Endometrial microvascular endothelial cells (primary cell): Measurements from ENCODE around the gene GOPC. TPM values are rescaled to one million over a fixed set of nuclear protein-coding genes. Genes with fewer than 3 reads are reported as not detected.

Source experiments
- in situ Hi-C: cut with HindIII; loops from 2 replicates; pipeline ENCODE4 v1.10.0; 2017; ENCODE audit warnings: low sequenced_read_pairs, low pct_unique_long_range_greater_than_20kb; ENCODE audit errors: inconsistent ontology term
- total RNA-seq: library from RNA; depleted of rRNA; stranded (reverse); fragments of >200 nt; gene quantifications from one replicate; pipeline ENCODE4 v1.2.3, GENCODE V29; 2015; ENCODE audit errors: inconsistent ontology term

Gene GOPC
- total RNA-seq, 1 donor from 2014 or later: 22.5 TPM

DNA sequence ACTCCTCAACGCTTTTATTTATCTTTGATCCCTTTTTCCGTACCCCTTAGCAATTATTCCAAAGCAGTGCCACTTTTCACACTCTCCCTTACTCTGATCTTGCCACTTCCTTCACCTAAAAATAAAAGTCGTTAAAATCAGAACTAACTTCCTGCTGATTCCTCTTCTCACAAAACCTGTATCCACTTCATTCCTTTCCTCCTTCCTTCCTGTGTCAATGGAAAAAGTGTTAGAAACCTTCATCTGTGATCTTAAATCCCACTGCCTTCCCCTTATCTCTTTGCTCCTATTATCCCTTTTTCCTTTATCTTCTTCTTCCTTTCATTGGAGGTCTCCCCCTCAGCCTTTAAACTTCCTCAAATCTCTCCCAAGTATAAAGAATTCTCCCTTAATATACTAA, 49.2 kb downstream of the GOPC start:
- in situ Hi-C loops: no loop called here

- in situ Hi-C loops: no loop called here
Observed at GRCh38 chr6:117552618-117553017, 49.7 kb downstream of the GOPC start.

GRCh38 chr6:117550618-117551242, 51.6 kb downstream of the GOPC start:
- in situ Hi-C loops: no loop called here

- in situ Hi-C loops: no loop called here
Observed at GRCh38 chr6:117550078-117550600, 52.2 kb downstream of the GOPC start.

DNA sequence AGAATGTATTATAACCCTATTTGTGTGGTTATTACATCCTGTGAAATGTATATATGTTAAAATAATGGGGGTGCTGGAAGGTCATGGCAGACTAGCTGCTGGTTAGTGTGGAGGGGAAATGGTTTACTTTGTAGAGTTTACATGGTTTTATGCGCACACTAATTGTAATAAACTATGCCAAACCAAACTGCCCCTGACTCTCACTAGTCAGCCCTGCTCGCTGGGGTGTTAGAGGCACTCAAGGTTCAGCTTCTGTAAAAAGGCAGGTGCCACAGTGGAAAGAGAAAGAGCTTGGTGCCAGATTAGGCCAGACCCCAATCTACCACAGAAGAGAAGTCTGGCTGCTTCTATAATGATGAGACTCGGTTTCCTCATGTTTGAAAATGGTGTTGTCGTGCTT, 52.7 kb downstream of the GOPC start:
- in situ Hi-C loops: no loop called here

GRCh38 chr6:117548797-117549301, 53.5 kb downstream of the GOPC start:
- in situ Hi-C loops: no loop called here

DNA sequence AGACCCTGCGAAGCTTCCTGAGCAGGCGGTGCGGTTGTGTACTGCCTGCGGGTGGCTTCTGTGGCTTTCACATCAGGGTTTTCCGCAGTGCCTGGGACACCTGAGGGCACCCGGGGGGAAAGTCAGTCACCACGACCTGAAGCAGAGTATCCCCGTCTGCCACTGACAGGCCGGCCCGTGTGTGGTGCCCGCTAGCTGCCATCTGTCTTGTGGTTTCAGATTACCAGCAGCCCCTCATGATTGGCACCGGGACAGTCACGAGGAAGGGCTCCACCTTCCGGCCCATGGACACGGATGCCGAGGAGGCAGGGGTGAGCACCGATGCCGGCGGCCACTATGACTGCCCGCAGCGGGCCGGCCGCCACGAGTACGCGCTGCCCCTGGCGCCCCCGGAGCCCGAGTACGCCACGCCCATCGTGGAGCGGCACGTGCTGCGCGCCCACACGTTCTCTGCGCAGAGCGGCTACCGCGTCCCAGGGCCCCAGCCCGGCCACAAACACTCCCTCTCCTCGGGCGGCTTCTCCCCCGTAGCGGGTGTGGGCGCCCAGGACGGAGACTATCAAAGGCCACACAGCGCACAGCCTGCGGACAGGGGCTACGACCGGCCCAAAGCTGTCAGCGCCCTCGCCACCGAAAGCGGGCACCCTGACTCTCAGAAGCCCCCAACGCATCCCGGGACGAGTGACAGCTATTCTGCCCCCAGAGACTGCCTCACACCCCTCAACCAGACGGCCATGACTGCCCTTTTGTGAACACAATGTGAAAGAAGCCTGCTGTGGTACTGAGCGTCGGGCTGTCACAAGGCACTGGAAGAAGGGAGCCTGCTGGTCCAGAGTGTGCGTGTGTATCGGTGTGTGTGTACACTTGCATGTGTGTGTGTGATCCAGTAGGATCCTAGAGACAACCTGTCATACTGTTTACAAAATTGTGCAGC, 54.4 kb downstream of the GOPC start:
- in situ Hi-C loops: no loop called here

DNA sequence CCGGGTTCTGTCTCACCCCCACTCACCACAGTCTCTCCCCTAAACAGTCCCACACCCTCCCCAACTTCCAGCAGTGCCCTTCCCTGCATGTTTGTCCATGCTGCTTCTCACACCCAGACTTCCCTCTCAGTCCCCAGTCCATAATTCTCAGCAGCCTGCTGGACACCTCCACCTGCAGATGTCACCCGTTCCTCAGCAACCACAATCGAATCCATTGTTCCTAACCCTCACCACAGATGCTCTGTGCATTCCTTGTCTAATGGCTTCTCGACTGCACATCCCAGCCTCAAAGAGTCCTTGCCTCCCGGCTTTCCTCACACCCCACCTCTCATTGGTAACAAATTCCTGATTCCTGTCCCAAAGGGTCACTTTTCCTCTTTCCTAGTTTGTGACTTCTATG, 55.6 kb downstream of the GOPC start:
- in situ Hi-C loops: no loop called here

- in situ Hi-C loops: no loop called here
Observed at GRCh38 chr6:117545161-117545595, 57.1 kb downstream of the GOPC start.

- in situ Hi-C loops: no loop called here
Observed at GRCh38 chr6:117544716-117545115, 57.6 kb downstream of the GOPC start.

GRCh38 chr6:117542493-117542892, 59.8 kb downstream of the GOPC start:
- in situ Hi-C loops: no loop called here

DNA sequence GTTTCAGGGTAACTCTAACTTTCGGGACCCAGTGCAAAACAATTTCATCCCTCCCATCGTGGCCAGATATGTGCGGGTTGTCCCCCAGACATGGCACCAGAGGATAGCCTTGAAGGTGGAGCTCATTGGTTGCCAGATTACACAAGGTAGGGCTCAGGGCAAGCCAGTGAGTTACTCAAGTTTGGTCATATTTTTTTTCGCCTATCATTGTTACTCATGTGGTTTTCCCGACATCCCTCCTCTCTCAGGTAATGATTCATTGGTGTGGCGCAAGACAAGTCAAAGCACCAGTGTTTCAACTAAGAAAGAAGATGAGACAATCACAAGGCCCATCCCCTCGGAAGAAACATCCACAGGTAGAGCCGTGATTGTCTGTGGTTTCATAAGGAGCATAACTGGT, 61.6 kb downstream of the GOPC start:
- in situ Hi-C loops: no loop called here

- in situ Hi-C loops: no loop called here
Observed at GRCh38 chr6:117538615-117539014, 63.7 kb downstream of the GOPC start.

- in situ Hi-C loops: no loop called here
Observed at GRCh38 chr6:117536317-117536716, 66.0 kb downstream of the GOPC start.

DNA sequence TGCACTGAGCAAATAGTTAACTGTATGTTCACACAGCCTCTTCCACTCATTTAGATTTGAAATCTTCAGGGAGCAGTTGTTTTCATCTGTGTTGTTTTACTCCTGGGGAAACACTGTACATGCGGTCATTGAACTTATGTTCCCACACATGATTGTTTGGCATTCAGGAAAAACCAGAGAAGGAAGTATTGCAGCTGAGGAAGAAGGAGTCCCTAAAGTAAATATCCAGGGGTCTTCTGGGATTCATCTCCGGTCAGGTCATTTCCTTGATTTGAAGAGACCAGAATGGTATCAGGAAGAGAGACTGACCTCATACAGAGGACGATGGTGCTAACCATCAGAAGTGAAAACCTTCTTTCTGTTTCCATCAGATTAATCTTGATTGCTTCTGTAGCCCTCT, 67.3 kb downstream of the GOPC start:
- in situ Hi-C loops: no loop called here

DNA sequence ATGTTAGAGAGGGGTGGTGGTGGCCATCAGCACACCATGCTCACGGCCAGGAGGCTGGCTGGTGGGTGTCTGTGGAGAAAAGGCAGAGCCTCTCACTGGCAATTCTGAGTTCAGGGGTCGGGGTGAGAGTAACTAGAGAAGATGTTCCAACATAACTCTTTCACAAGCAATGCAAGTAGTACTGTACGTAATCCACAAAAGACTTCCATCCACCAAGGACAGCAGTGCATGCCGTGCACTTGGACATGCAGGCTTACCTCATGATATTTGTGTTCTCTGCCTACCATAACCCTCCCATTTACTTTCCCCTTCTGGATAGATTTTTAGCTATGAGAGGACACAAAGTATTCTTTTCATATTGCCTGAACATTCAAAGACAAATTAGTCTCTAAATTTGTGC, 68.5 kb downstream of the GOPC start:
- in situ Hi-C loops: no loop called here

DNA sequence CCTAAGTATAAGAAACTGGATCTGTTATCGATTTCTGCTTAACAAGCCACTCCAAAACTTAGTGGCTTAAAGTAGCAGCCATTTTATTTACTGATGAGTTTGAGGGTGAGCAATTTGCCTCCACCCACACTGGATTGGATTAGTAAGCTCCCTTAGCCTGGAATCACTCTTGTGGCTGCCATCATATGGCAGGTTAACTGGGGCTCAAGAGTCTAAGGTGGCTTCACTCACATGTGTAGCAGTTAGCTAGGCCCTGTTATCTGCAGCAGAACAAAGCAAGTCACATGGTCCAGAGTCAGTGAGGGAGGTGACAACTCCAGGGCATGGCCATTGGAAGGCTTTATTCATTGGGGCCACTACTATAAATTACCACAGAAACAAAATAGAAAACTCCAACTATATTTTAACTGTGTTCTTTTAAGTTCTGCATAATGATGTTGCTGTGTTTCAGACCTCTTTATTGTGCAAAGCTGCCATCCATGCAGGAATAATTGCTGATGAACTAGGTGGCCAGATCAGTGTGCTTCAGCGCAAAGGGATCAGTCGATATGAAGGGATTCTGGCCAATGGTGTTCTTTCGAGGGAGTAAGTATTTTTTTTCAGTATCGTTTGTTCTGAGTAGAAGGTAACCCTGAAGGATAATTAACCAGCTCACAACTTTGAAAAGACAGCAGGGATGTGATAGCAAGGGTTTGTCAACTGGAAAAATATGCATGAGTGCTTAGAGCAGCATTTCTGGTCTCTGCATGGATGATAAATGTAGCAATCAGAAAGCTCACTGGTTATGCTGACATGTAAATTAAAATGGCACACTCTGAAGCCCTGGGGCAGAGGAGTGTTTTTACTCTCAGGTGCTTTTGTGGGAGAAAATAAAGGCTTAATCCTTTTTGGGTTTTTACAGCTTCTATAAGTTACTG, 70.2 kb downstream of the GOPC start:
- in situ Hi-C loops: no loop called here

DNA sequence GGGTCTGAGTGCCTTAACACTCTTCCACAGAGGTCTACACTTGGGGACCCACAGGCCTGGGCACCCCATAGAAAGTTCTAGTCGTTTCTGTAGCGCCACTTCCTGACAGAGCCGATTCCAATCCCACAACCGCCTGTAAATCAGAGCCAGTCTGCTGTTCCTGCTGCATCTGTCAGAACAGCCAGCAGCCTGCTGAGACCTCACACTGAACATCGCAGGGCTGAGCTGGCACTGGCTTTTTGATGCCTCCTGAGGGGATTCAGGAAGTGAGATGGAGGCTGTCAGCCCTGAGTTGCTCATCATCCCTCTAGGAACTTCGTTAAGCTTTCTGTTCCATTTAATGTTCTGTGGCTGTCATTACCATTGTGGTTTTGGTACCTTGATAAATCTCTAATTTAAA, 71.0 kb downstream of the GOPC start:
- in situ Hi-C loops: no loop called here
